Right lung (tissue), 5 donors: ENCODE results near the gene COMMD9. TPM values are rescaled to one million over a fixed set of nuclear protein-coding genes. Genes with fewer than 3 reads are reported as not detected.

Experiments
- DNase-seq, 2 donors: peaks; one replicate each; pipeline ENCODE4 v3.0.0-alpha.2; 2013
- polyA plus RNA-seq, 5 donors: library from polyadenylated mRNA; unstranded; fragments of 120-200 nt; gene quantifications; one replicate each; pipeline versions ENCODE4 v1.2.1 to v1.2.3, GENCODE V29; 2013; ENCODE audit warnings: inconsistent platforms in 1 of 5, low replicate concordance in 1 of 5; ENCODE audit not compliant: insufficient read length in 5 of 5, insufficient read depth in 1 of 5

The COMMD9 gene
- polyA plus RNA-seq, 5 donors: 69.2 to 81.1 (median 72.7) TPM

DNA sequence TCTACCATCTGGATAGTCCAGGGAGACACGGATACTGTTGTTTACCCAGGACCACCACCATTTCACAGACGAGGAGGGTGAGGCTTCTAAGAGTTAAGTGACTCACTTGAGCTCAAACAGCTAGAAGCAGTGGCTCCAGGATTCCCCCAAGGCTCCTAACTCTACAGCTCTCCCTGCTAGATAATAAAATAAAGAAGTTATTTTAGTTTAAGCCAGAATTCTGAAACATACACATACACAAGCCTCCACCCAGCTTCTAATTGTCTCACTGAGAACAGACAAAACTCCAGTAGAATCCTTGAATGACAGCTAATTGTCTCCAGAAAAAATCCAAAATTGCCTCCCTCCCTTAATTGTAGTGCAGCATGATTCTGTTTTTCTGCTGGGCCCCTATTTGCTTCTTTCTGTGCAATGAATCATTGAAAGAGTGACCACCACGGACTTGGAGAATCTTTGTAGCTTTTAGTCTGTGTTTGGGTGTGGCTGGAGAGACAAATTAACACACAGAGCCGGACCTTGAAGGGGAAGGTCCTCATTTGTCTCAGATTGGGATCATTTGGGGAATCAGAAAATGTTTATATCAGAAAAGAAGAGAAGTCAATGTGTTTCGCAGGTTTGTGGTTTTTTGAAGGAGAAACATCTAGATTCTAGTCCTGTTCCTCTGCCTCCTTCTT, 64.9 kb downstream of the COMMD9 start:
- DNase-seq: no peak

DNA sequence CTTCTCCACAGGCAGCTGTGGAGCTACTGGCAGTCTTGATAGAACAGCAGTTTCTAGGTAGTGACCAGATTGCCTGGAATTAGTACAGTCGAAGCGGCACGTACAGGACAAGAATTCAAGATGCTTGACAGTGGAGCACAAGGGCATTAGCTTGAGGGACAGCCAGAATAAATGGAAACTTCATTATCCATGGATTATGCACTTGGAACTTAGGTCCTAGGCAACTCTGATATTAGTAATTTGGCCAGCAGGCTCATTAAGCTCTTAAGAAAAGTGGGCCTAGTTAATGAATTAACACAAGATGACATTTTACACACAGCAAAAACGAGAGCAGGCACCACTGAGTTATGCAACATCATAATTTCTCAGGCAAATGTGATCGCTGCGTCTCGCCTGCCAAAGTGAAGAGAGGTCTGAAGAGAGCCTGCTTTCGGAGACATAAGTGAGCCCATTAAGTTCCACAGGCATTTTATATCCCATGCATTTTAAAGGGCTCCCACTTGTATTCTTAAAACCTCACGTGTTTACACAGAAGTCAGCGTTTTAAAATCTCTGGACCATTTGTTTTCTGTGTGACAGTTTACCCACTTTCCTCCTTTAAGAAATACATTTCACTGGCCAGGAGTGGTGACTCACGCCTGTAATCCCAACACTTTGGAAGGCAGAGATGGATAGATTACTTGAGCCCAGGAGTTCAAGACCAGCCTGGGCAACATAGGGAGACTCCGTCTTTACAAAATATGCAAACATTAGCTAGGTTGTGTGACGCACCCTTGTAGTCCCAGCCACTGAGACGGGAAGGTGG, 66.2 kb downstream of the COMMD9 start:
- DNase-seq: peak; percentile 40 to 41

Other genes with a start within 250 kb of the COMMD9 start
- 10 to 100 TPM; 10.6 to 22.8 (median 11.5) TPM for gene PRR5L, start 6.9 kb upstream of the COMMD9 start, polyA plus RNA-seq
- 10 to 100 TPM; 10.3 to 17.6 (median 14.7) TPM for gene TRAF6, start 220.8 kb upstream of the COMMD9 start, polyA plus RNA-seq